Mammary epithelial cell (primary cell): Measurements from ENCODE around the gene TMBIM1.
"Not testable (repeated sequence)": the region's sequence is repeated elsewhere in the genome, so short reads cannot be mapped to it uniquely, and the experiment has no call there.

ENCODE experiments used
- CTCF ChIP-seq, 2 donors: IDR thresholded peaks in 1 of 2; conservative IDR thresholded peaks in 1 of 2; 2 replicates each; pipeline ENCODE4 v1.5.1; 2011 to 2012; ENCODE audit warnings: inconsistent platforms in 2 of 2, low read length in 2 of 2, mild to moderate bottlenecking in 2 of 2, control low read depth in 1 of 2, low read depth in 1 of 2; ENCODE audit not compliant: insufficient read depth in 1 of 2; ENCODE audit errors: extremely low read depth in 1 of 2
- EZH2 ChIP-seq: IDR thresholded peaks from 2 replicates; pipeline ENCODE4 v1.6.1; 2012; ENCODE audit warnings: low read length, inconsistent platforms, borderline replicate concordance

- TF ChIP-seq CTCF (conservative IDR thresholded peaks at IDR 0.05 in 1 of 2, IDR thresholded peaks at IDR 0.05 in 1 of 2; ENCODE audit: extremely low read depth in 1 of 2, insufficient read depth in 1 of 2, low read depth in 1 of 2, low read length in 2 of 2); EZH2: not testable (repeated sequence)
These were observed 19.4 kb upstream of the TMBIM1 start for GRCh38 chr2:218311541-218312266.
